ENCODE data around the gene GAGE12J.

Gene GAGE12J

GRCh38 chrX:49292400-49293362 is 29.2 kb upstream of the GAGE12J start:
- TF ChIP-seq CTCF (IDR thresholded peaks at IDR 0.05) = no peak

GRCh38 chrX:49300703-49301102 is 21.1 kb upstream of the GAGE12J start:
- TF ChIP-seq CTCF (IDR thresholded peaks at IDR 0.05) = no peak

- no peak for TF ChIP-seq CTCF (IDR thresholded peaks at IDR 0.05)
These were observed 18.5 kb upstream of the GAGE12J start, which contains the start of gene GAGE10 for GRCh38 chrX:49303346-49303745. Gene GAGE10 (plus strand): TSS chrX:49303646. CDS start chrX:49304860, 1,214 bp downstream.

GRCh38 chrX:49308604-49309269 is 13.1 kb upstream of the GAGE12J start:
- TF ChIP-seq CTCF (IDR thresholded peaks at IDR 0.05) = no peak

GRCh38 chrX:49309401-49309981 is 12.3 kb upstream of the GAGE12J start:
- TF ChIP-seq CTCF (IDR thresholded peaks at IDR 0.05) = no peak

GRCh38 chrX:49310371-49310770 is 11.5 kb upstream of the GAGE12J start:
- no peak for TF ChIP-seq CTCF (IDR thresholded peaks at IDR 0.05)

GRCh38 chrX:49312176-49312575 is 9.7 kb upstream of the GAGE12J start:
- no peak for TF ChIP-seq CTCF (IDR thresholded peaks at IDR 0.05)

Data from LNCAP (cell line).